ENCODE results near the gene CLPSL1.

Gene CLPSL1

DNA sequence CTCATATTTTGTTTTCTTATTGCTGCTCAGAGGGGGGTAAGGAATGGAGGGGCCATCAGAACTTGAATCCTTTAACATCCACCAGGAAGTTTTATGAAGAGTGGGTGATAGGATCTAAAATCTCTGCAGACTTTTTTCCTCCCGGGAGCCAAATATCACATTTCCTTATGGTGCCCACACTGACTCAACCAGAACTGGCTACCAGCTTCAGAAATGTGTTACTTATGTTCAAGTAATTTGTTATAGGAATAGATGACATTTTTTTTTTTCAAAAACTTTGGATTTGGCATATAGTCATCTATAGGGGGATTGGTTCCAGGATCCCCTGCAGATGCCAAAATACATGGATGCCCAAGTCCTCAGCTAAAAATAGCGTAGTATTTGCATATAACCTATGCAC lies 42.8 kb downstream of the CLPSL1 start:
- no peak for DNase-seq (ENCODE audit: low read depth)
- TF ChIP-seq, protein P1, sequence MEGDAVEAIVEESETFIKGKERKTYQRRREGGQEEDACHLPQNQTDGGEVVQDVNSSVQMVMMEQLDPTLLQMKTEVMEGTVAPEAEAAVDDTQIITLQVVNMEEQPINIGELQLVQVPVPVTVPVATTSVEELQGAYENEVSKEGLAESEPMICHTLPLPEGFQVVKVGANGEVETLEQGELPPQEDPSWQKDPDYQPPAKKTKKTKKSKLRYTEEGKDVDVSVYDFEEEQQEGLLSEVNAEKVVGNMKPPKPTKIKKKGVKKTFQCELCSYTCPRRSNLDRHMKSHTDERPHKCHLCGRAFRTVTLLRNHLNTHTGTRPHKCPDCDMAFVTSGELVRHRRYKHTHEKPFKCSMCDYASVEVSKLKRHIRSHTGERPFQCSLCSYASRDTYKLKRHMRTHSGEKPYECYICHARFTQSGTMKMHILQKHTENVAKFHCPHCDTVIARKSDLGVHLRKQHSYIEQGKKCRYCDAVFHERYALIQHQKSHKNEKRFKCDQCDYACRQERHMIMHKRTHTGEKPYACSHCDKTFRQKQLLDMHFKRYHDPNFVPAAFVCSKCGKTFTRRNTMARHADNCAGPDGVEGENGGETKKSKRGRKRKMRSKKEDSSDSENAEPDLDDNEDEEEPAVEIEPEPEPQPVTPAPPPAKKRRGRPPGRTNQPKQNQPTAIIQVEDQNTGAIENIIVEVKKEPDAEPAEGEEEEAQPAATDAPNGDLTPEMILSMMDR (conservative IDR thresholded peaks at IDR 0.05; ENCODE audit: control insufficient read depth, insufficient read depth, low read depth, low read length) = no peak

DNA sequence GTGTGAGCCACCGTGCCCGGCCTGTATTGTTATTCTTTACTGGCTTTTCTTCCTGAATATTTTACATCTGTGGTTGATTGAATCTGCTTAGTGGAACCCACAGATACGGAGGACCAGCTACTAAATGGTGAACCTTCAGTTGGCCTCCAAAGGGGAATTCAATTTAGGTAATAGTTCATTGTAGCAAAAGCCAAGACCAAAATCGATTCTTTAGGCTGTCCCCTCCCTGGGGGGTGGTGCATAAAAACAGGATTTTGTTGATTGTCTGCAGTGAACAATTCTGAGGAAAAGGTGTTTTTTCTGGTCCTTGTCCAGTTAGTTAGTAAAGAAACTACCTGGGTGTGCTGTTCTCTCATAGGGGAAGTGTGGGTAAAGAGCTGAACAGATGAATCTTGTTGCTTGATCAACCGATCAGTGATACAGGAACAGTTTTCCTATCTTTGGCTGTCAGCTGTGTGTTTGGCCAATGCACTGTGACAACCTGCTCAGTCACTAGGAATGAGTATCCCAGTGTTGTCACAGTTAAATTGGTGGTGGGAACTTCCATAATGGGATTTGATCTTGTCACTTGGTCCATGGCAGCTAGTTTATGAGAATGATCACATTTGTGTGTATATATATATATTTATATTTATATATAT lies 43.9 kb downstream of the CLPSL1 start:
- TF ChIP-seq, protein P1 (conservative IDR thresholded peaks at IDR 0.05; ENCODE audit: control insufficient read depth, insufficient read depth, low read depth, low read length) = no peak
- DNase-seq (ENCODE audit: low read depth) = no peak
- H3K4me3 ChIP-seq (ENCODE audit: control insufficient read depth, low read depth, low read length) = no peak overlapping the region

More for the DNA sequence above, 42.8 kb downstream of the CLPSL1 start:
- no peak overlapping the region for H3K4me3 ChIP-seq (ENCODE audit: control insufficient read depth, low read depth, low read length)

DNA sequence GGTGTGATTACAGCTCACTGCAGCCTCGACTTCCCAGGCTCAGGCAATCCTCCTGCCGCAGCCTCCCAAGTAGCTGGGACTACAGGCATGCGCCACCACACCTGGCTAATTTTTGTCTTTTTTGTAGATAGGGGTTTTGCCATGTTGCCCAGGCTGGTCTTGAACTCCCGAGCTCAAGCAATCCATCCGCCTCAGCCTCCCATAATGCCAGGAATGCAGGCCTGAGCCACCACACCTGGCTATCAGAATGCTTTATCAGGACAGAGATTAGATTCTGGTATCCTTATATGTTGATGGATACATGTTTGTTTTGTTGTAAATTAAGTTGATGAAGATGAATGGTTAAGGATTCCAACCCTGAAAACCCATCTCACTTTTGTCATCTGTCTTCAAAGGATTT lies 48.5 kb downstream of the CLPSL1 start:
- TF ChIP-seq, protein P1 (conservative IDR thresholded peaks at IDR 0.05; ENCODE audit: control insufficient read depth, insufficient read depth, low read depth, low read length) = no peak
- DNase-seq (ENCODE audit: low read depth) = no peak
- no peak overlapping the region for H3K4me3 ChIP-seq (ENCODE audit: control insufficient read depth, low read depth, low read length)

DNA sequence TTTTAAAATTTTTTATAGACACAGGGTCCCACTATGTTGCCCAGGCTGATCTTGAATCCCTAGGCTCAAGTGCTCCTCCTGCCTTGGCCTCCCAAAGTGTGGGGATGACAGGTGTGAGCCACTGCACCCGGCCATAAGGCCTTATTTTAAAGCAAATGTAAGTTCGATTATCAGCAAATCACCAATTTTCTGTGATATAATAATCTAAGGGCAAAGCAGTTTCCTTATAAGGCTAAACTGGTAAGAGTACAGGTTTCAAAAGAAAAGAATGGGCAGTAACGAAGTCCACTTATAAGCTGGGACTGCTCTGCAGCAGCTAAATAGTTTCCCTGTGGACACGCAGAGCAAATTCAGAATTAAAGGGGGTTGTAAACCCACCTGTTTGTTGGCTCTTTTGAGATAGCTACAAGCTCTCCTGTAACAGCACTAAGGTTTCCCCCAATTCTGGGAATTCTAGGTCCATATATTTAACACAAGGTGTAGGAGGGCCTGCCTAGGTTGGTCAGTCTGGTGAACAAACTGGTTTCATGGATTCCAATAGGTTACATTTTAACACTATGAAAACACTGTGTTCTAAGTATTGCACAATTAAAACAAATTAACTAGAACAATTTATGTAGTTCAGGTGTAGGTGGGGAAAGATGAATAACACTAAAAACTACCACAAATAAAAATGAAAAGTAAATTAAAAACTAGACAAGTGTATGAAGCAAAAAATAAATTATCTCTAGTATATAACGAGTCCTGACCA lies 50.6 kb downstream of the CLPSL1 start:
- H3K4me3 ChIP-seq (ENCODE audit: control insufficient read depth, low read depth, low read length) = no peak overlapping the region
- no peak for DNase-seq (ENCODE audit: low read depth)
- TF ChIP-seq, protein P1 (conservative IDR thresholded peaks at IDR 0.05; ENCODE audit: control insufficient read depth, insufficient read depth, low read depth, low read length) = no peak

DNA sequence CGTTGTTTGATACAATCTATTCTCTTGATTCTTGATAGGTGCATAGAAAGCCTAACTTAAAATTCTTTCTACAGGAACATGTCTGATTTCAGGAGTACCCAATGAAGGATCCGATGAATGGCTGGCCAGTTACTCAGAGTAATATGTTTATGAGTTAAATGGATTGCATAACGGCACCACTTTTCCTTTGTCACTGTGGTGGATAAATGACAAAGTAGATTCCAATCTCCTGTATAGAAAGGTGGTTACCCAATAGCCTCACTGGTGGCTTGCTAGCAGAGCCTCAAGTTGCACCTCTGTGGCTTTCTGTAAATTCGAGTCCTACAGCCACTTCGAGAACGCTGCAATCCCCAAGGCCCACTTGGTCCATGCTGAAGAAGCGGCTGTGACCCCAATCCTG lies 52.7 kb downstream of the CLPSL1 start:
- H3K4me3 ChIP-seq (ENCODE audit: control insufficient read depth, low read depth, low read length) = no peak overlapping the region
- DNase-seq (ENCODE audit: low read depth) = peak; percentile 25
- TF ChIP-seq, protein P1 (conservative IDR thresholded peaks at IDR 0.05; ENCODE audit: control insufficient read depth, insufficient read depth, low read depth, low read length) = no peak
